IMR-90 (cell line): ENCODE results near the gene RGS3. TPM values are rescaled to one million over a fixed set of nuclear protein-coding genes. Genes with fewer than 3 reads are reported as not detected.

Experiments used
- CEBPB ChIP-seq: IDR thresholded peaks from 2 replicates; pipeline ENCODE4 v1.6.1; 2012; ENCODE audit warnings: low read depth, low read length, improper control_type of control experiment
- MAZ ChIP-seq: IDR thresholded peaks from 2 replicates; pipeline ENCODE4 v1.6.1; 2012; ENCODE audit warnings: low read depth, mild to moderate bottlenecking, low read length, improper control_type of control experiment, moderate library complexity, borderline replicate concordance
- NFE2L2 ChIP-seq: fragments of 150-350 bp; IDR thresholded peaks from 2 replicates; pipeline ENCODE4 v1.6.1; 2016; ENCODE audit warnings: low read depth, mild to moderate bottlenecking, low read length
- RAD21 ChIP-seq: IDR thresholded peaks from 2 replicates; pipeline ENCODE4 v1.6.1; 2012; ENCODE audit warnings: low read length, improper control_type of control experiment
- SMC3 ChIP-seq: fragments of 150-350 bp; IDR thresholded peaks from 2 replicates; pipeline ENCODE4 v1.6.1; 2016; ENCODE audit warnings: low read depth, mild to moderate bottlenecking, antibody characterized with exemption, low read length, moderate library complexity
- polyA plus RNA-seq, 3 experiments: library from polyadenylated mRNA; depleted of rRNA; stranded (reverse); fragments of >200 nt; gene quantifications; 2 replicates each; pipeline ENCODE4 v1.2.3, GENCODE V29; 2012; ENCODE audit warnings: low replicate concordance in 1 of 3
- total RNA-seq: library from RNA; depleted of rRNA; stranded (reverse); fragments of >200 nt; gene quantifications from 2 replicates; pipeline ENCODE4 v1.2.3, GENCODE V29; 2012
- TF ChIP-seq, protein P1 (sequence below): fragments of 150-350 bp; IDR thresholded peaks from 2 replicates; pipeline ENCODE4 v1.6.1; 2016; ENCODE audit warnings: low read depth, mild to moderate bottlenecking, low read length, moderate library complexity, borderline replicate concordance

The RGS3 gene
- total and polyA plus RNA-seq, 2 of the 4 experiments (the other 2 are of a cell fraction) = 51.8 to 65.6 TPM

DNA sequence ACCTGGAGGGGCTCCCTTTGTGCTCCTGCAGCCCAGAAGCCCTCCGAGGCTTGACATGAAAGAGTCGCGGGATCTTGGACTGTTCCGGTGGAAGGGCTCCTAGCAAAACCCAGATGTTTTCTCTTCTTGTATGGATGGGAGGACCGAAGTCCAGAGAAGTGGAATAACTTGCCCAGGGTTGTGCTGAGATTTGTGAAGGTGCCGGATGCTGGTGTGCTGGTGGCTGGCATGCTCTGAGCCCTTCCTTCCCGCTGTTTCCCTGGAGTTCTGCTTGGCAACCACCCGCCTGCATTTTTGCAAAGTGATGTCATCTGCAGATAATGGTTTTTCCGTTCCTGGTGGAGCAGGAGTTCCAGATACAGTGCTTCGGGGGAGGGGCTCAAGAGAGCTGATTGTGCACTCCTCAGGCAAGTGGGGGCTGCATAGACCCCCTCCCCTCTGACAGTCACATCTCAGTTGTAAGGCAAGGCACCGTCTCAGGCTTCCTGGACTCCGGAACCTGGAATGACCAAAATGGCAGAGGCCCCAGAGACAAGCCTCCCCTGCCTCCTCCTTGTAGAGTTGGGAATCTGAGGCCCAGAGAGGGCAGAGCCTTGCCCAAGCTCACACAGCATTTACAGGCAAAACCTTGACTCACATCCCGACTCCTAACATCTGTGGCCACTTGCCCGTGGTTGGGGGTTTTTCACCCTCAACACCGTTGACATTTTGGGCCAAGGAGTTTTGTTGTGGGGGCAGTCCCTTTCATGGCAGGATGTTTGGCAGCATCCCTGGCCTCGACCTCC is 157.0 kb downstream of the RGS3 start (continued):
- TF ChIP-seq SMC3 (no peak), MAZ (peak; percentile 70; the same call in 1 of the 2 replicates), NFE2L2 (no peak), RAD21 (no peak; the same call in 1 of the 2 replicates), CEBPB (peak; percentile 18; the same call in 1 of the 2 replicates)
- TF ChIP-seq, protein P1, sequence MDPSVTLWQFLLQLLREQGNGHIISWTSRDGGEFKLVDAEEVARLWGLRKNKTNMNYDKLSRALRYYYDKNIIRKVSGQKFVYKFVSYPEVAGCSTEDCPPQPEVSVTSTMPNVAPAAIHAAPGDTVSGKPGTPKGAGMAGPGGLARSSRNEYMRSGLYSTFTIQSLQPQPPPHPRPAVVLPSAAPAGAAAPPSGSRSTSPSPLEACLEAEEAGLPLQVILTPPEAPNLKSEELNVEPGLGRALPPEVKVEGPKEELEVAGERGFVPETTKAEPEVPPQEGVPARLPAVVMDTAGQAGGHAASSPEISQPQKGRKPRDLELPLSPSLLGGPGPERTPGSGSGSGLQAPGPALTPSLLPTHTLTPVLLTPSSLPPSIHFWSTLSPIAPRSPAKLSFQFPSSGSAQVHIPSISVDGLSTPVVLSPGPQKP = no peak
